HepG2 (cell line): Measurements from ENCODE around the gene SYNGR2. TPM values are rescaled to one million over a fixed set of nuclear protein-coding genes. Genes with fewer than 3 reads are reported as not detected.

Source experiments
- IRF9 ChIP-seq: sonication (generic); formaldehyde crosslinking; IDR thresholded peaks from 2 replicates; pipeline ENCODE4 v1.8.0; 2022; ENCODE audit warnings: missing genetic modification reagents, mild to moderate bottlenecking, borderline replicate concordance
- JUNB ChIP-seq: sonication (generic); formaldehyde crosslinking; IDR thresholded peaks from 2 replicates; pipeline ENCODE4 v1.8.0; 2022; ENCODE audit warnings: missing genetic modification reagents, mild to moderate bottlenecking, borderline replicate concordance
- KLF12 ChIP-seq: sonication (generic); formaldehyde crosslinking; IDR thresholded peaks from 2 replicates; pipeline ENCODE4 v1.4.0; 2020; ENCODE audit warnings: missing genetic modification reagents, borderline replicate concordance
- NFRKB ChIP-seq: fragments of 450-650 bp; IDR thresholded peaks from 2 replicates; pipeline ENCODE4 v1.6.1; 2017
- RAD21 ChIP-seq: fragments of 450-650 bp; formaldehyde crosslinking; IDR thresholded peaks from 2 replicates; pipeline ENCODE4 v1.5.0; 2020; ENCODE audit warnings: mild to moderate bottlenecking
- SMAD1 ChIP-seq: sonication (generic); formaldehyde crosslinking; IDR thresholded peaks from 2 replicates; pipeline ENCODE4 v1.4.0; 2020; ENCODE audit warnings: missing genetic modification reagents, low read depth, mild to moderate bottlenecking, borderline replicate concordance
- SNAPC2 ChIP-seq: sonication (generic); formaldehyde crosslinking; IDR thresholded peaks from 2 replicates; pipeline ENCODE4 v1.8.1; 2022; ENCODE audit warnings: mild to moderate bottlenecking, missing genetic modification reagents
- STAG1 ChIP-seq: sonication (generic); formaldehyde crosslinking; IDR thresholded peaks from 2 replicates; pipeline ENCODE4 v1.4.0; 2020; ENCODE audit warnings: missing genetic modification reagents
- THAP8 ChIP-seq: sonication (generic); formaldehyde crosslinking; IDR thresholded peaks from 2 replicates; pipeline ENCODE4 v1.5.1; 2020; ENCODE audit warnings: missing genetic modification reagents, mild to moderate bottlenecking, borderline replicate concordance
- XRCC5 ChIP-seq: fragments of 200-400 bp; formaldehyde crosslinking; optimal IDR thresholded peaks from 2 replicates; pipeline ENCODE3; 2017; ENCODE audit warnings: mild to moderate bottlenecking, low read length
- ZBTB37 ChIP-seq: sonication (generic); formaldehyde crosslinking; IDR thresholded peaks from 2 replicates; pipeline ENCODE4 v1.4.0; 2020; ENCODE audit warnings: mild to moderate bottlenecking, missing genetic modification reagents
- ZHX2 ChIP-seq, 2 experiments: sonication (generic) in 1 of 2; formaldehyde crosslinking in 1 of 2; IDR thresholded peaks; 2 replicates each; pipeline versions ENCODE4 v1.6.1 to v1.9.0; 2014 to 2022; ENCODE audit warnings: antibody characterized with exemption in 1 of 2, borderline replicate concordance in 1 of 2, inconsistent platforms in 1 of 2, low read depth in 1 of 2, missing genetic modification reagents in 1 of 2
- ZNF138 ChIP-seq: sonication (generic); formaldehyde crosslinking; IDR thresholded peaks from 2 replicates; pipeline ENCODE4 v1.5.0; 2020; ENCODE audit warnings: mild to moderate bottlenecking, low read depth, missing genetic modification reagents
- ZNF446 ChIP-seq: sonication (generic); formaldehyde crosslinking; IDR thresholded peaks from 2 replicates; pipeline ENCODE4 v1.5.0; 2020; ENCODE audit warnings: mild to moderate bottlenecking, missing genetic modification reagents
- ZNF460 ChIP-seq: sonication (generic); formaldehyde crosslinking; IDR thresholded peaks from 2 replicates; pipeline ENCODE4 v1.5.1; 2020; ENCODE audit warnings: missing genetic modification reagents, mild to moderate bottlenecking, borderline replicate concordance
- ZNF768 ChIP-seq: sonication (generic); formaldehyde crosslinking; IDR thresholded peaks from 2 replicates; pipeline ENCODE4 v1.4.0; 2020; ENCODE audit warnings: missing genetic modification reagents
- polyA plus RNA-seq, 8 experiments: library from polyadenylated mRNA; depleted of rRNA in 3 of 8; stranded (reverse) in 7 of 8; unstranded in 1 of 8; fragments of >200 nt; fragmentation: Illumina TruSeq in 4 of 8; extraction: Trizol in 4 of 8; gene quantifications; 2 replicates each; pipeline versions ENCODE4 v1.2.1 to v1.2.3, GENCODE V29; 2011 to 2016; ENCODE audit warnings: low read depth in 4 of 8, missing spikeins in 1 of 8, mixed read lengths in 1 of 8; ENCODE audit not compliant: insufficient read depth in 1 of 8
- total RNA-seq, 5 experiments: library from RNA; depleted of rRNA; stranded (reverse); fragments of >200 nt; fragmentation: Illumina TruSeq; extraction: Trizol; gene quantifications; 2 replicates each; pipeline ENCODE4 v1.2.3, GENCODE V29; 2016; ENCODE audit warnings: low read depth in 1 of 5

Gene SYNGR2
- total and polyA plus RNA-seq, 2 of the 13 experiments (the other 11 are each of a cell fraction or from before 2014, with no cell fraction given): 46.7 to 170 TPM

- no peak for TF ChIP-seq ZNF460 (CRISPR knock-in tag)
- peak; percentile 8; the same call in 1 of the 2 replicates for TF ChIP-seq RAD21 (CRISPR knock-in tag)
- 0 out of 2 replicates have a peak, but pooled peaks have one; percentile 6 for TF ChIP-seq SMAD1
- TF ChIP-seq NFRKB: no peak
- no peak for TF ChIP-seq XRCC5
- 0 out of 2 replicates have a peak, but pooled peaks have one; percentile 39 for TF ChIP-seq ZNF446 (CRISPR knock-in tag)
- TF ChIP-seq STAG1 (CRISPR knock-in tag): peak; percentile 18; the same call in 1 of the 2 replicates
- TF ChIP-seq ZBTB37 (CRISPR knock-in tag): peak; percentile 75
- TF ChIP-seq ZHX2 (IDR thresholded peaks at IDR 0.05; ENCODE audit: low read depth): no peak
- TF ChIP-seq ZHX2 (CRISPR knock-in tag; IDR thresholded peaks at IDR 0.05; ENCODE audit: borderline replicate concordance): 0 out of 2 replicates have a peak, but pooled peaks have one; percentile 60
- TF ChIP-seq IRF9 (CRISPR knock-in tag): peak; percentile 76; the same call in 1 of the 2 replicates
- TF ChIP-seq SNAPC2: peak; percentile 82; the same call in 1 of the 2 replicates
- no peak for TF ChIP-seq ZNF138 (CRISPR knock-in tag)
- 0 out of 2 replicates have a peak, but pooled peaks have one; percentile 33 for TF ChIP-seq KLF12 (CRISPR knock-in tag)
- no peak for TF ChIP-seq JUNB (CRISPR knock-in tag)
- peak; percentile 24; the same call in 1 of the 2 replicates for TF ChIP-seq ZNF768 (CRISPR knock-in tag)
- peak; percentile 49; the same call in 1 of the 2 replicates for TF ChIP-seq THAP8 (CRISPR knock-in tag)
Measured at GRCh38 chr17:78144736-78145641, 23.4 kb upstream of the SYNGR2 start (continued).
